ENCODE data around the gene LYSMD1.

LYSMD1 gene

DNA sequence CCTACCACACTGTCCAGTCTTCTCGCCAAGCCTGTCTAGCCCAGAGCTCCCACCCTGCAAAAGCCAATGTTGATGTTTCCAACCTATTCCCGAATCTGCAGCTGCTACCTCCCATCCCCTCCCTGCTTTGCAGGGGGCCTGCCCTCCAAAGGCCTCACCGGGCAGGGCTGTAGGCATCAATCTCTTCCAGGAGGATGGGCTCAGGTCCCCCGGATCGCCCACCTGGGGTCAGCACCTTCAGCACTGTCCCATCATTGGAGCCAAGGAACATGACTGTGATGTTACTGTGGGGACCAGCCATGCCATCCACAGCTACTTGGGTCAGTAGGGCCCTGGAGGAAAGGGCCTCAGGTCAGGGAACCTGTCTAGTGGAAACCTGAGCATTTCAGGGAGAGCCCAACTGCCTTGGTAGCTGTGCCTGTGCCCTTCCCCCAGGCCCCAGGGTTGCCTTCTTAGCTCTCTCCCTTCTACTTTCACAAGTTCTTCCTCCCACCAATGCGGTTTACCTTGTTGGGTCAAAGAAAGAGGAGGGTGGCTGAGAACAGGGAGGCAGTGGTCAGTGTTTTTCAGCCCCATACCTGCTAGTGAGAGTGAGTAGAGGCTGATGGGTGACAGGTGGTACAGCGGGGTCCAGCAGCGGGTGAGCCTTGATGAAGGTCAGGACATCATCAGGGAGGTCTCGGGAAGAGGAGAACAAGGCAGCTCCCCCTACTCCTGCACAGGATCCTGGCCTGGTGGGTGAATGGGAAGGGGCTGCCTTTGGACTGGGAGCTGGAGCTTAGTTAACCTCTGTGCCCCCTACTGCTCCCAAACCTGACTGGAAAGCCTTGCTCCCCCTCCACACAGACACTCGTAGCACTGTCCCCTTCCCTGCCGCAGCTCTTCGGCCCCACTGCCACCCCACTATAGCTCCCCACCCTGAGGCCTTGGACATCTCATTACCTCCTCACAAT, 30.0 kb downstream of the LYSMD1 start:
- no peak for DNase-seq (ENCODE audit: low spot score)

DNA sequence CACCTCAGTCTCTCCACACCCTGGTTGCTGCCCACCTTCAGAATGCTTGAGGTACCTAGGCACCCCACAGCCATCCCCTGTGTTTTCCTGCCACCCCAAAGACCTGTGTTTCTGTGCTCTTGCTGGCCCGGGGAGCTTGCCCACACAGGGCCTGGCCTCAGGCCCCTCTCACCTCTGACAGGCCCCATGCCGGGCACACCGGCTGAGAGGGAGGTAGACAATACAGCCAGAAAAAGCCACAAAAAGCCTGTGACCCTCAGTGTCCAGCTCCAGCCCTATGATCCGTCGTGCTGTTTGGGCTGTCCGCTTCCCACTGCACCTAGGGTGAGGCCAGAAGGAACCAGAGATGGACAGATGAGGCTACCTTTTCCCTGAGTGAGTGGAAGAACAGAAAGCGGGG, 30.7 kb downstream of the LYSMD1 start:
- no peak for DNase-seq (ENCODE audit: low spot score)

DNA sequence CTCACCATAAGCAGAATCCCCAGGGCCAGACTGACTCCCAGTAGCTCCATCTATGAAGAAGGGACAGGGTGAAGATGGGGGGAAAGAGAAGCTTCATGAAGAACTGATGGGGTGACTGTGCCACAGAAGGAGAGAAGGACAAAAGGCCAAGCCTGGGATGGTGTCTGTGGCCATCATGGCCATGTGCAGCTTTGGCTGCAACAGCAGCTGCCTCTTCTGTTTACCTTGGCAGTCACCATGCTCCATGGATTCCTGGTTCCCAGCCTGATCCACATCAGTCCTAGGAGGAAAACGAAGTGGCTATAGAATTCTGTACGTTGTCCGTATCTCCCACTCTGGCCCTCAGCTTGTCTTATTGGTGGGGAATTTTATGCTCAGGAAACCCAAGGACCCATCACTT, 31.3 kb downstream of the LYSMD1 start:
- DNase-seq (ENCODE audit: low spot score), result no peak

DNA sequence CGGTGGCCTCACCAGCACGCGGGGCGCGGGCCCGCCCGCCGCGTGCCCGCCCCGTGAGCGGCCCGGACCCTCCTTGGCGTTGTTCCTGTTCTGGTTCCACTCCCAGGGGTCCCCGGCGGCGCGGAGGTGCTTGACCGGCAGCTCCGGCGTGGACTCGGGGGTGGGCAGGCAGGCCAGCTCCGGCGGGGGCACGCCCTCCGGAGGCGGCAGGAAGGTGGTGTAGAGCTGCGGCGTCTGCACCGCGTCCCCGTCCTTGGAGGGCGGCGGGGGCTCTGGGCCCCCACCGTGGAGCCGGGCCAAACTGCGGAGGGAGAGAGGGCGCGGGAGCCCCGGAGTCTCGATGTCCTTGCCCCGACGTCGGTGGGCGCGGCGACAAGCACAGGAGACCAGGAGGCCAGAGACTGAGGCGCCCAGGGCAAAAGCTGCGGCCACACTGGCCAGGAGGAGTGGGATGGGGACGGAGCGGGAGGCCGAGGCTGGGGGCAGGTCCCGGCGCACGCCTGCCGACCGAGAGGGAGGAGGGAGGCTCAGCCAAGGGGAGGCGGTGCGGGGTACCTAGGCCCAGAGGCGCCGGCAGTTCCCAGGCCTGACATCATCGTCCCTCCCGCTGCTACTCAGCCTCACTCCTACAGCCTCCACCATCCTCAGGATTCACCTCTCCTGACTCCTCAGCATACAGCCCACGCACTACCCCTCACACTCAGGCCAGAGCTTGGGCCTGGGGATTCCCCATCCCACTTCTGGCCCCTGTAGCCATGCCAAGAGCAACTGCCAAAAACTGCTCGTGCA, 32.5 kb downstream of the LYSMD1 start:
- DNase-seq (ENCODE audit: low spot score), result no peak

DNA sequence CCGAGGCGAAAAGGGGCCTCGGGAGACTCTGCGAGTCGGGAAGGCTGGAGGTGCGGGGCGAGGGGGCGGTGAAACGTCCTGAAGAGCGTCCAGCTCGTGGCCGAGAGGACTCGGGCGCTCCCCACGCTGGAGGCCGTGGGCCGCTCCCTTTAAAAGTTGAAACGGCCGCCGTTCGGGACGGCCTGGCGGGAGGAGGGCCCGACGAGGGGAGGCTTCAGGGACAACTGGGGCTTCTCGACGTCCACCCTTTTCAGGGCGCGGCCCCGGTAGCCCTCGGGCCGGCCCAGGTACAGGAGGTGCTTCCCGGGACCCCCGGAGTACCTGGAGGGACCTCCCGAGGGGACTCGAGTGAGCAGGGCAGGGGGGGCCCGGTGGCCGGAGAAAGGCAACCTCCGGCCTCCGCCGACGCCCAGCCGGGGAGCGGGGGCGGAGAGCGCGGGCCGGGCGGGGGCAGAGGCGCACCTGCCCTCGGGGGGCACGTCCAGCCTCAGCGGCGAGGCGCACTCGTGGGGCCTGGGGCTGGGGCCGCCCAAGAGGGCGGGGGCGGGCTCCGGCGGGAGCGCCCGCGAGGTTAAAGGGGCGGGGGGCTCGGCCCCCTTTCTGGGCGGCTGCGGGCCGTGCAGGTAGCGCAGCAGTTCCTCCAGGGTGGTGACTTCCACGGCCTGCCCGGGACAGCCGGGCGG, 33.2 kb downstream of the LYSMD1 start:
- no peak for DNase-seq (ENCODE audit: low spot score)

DNA sequence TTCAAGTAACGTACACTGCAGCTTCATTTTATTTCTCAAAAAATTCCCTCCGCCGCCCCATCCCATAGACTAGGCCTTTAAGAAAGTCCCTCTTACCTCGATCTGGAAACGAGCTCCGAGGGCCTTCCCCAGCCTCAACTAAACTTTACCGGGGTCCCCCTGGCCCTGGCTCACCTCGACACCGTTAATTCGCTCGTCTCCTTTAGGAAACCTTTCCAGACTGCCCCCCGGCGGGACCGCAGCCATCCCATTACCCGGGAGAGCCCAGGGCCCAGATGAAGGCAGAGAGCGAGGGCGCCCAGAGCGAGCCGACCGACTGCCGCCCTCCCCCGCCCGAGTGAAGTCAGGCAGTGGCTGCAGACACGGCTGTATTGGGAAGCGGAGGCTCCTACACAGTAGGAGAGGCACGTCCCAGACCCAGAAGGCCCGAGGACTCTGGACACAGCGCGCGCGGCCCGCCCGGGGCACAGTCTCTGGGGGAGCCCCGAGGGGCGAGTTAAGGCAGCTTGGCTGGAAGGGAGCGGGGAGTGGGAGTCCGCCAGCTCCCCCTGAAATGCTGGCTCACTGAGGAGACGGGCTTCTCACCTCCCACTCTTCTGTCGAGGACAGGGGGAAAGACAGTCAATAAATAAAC, 33.9 kb downstream of the LYSMD1 start:
- no peak for DNase-seq (ENCODE audit: low spot score)

DNA sequence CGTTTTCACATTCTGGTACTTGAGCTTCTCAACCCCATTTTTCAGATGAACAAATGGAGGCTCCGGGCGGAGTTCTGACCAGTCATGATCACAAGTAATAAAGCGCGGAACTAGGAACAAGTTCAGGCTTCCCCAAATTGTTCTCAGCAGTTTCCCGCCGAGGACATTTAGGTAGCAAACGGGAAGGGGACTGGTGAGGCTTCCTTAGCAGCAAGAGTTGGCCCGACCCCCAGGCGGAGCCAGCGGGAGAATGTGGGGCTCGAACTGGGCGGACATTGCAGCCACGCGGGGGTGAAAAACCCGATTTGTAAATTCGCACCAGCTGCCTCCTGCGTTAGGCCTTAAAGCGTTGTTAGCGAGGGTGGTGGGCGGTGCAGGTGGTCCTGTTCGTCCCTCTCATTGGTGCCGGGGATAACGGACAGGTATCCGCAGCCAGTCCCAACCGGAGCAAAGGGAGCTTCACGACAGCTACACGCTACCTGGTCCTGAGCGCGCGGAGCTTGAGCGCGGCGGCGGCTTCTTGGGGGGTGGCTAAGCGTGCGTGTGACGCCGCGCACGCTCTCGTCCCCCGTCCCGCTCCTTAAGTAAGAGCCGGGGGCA, 34.6 kb downstream of the LYSMD1 start:
- peak; percentile 65 for DNase-seq (ENCODE audit: low spot score)

DNA sequence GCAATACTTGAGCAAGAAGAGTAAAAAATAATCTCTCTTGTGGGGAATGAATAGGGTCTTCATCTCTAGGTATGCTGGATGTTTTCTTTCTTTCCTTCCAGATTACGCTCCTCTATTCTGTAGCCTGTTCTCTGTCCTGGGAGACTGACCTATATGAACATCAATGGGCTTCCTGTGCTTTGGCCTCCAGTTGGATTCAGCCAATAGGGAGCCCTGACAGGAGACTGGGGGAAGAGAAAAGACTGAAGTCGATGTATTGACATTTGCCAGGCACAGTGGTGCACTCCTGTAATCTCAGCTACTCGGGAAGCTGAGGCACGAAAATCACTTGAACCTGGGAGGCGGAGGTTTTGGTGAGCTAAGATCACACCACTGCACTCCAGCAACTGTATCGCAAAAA, 36.9 kb downstream of the LYSMD1 start:
- DNase-seq (ENCODE audit: low spot score), result no peak

DNA sequence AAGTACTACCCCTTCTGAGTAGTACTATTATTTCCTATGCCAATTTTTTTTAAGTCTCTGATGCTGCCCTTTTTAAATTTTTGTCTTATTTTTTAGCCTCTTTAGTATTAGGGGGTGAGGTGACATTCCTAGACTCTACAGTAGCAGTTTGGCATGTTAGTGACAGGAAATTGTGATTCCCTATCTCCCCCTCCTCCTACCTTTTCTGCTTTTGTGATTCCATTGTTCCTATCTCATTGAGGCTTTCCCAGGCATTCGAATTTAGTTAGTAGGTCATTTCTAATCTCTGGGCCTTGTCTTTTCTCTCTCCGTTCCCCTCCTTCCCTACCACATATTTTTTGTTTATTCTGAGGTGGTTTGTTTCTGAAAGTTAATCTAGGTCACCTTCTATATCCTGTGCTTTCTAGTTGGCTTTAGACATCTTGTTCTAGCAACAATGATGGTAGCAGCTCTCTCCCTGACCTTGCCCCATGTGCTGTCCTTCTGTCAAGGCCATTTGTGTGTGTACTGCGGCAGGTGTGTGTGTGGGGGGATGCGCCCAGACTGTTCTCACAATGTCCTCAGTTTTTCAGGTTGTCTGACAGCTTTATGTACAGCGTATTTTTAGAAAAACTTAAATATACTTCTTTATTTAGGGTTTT, 40.8 kb downstream of the LYSMD1 start:
- no peak for DNase-seq (ENCODE audit: low spot score)

DNA sequence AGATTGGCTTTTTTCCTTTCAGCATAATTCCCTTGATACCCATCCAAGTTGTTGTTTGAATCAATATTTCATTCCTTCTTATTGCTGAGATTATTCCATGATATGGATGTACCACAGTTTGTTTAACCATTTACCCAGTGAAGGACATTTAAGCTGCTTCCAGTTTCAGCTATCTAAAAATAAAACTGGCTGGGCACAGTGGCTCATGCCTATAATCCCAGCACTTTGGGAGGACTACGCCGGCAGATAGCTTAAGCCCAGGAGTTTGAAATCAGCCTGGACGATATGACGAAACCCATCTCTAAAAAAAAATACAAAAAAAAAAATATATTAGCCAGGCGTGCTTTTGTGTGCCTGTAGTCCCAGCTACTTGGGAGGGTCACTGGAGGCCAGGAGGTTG, 51.8 kb downstream of the LYSMD1 start:
- no peak for DNase-seq (ENCODE audit: low spot score)
